GM19455 (cell line): ENCODE results near the gene LIN7C.
"Not testable (repeated sequence)": the region's sequence is repeated elsewhere in the genome, so short reads cannot be mapped to it uniquely, and the experiment has no call there.

Experiments
- ATAC-seq: cut with Tn5 transposase; IDR thresholded peaks from one replicate; pipeline ENCODE4 v1.9.1; 2021; ENCODE audit not compliant: unreplicated experiment

The LIN7C gene

GRCh38 chr11:27451244-27451965, 55.2 kb downstream of the LIN7C start:
- ATAC-seq, result no peak

GRCh38 chr11:27448184-27448540, 58.4 kb downstream of the LIN7C start:
- ATAC-seq, result not testable (repeated sequence)

- no peak for ATAC-seq
These were observed 59.0 kb downstream of the LIN7C start for GRCh38 chr11:27447288-27448183.

GRCh38 chr11:27445625-27446024, 60.9 kb downstream of the LIN7C start:
- ATAC-seq, result no peak

- no peak for ATAC-seq
These were observed 61.8 kb downstream of the LIN7C start for GRCh38 chr11:27444801-27445215.
